WTC11 (cell line): ENCODE measurements around the gene SURF1. TPM values are rescaled to one million over a fixed set of nuclear protein-coding genes. Genes with fewer than 3 reads are reported as not detected.

Experiments
- ATAC-seq: fragments of 200-7000 bp; cut with Tn5 transposase; 2 replicates; pipeline ENCODE4 v1.10.0; 2021; ENCODE audit warnings: mild to moderate bottlenecking, moderate library complexity
- CTCF ChIA-PET: fragments of 300-600 bp; sonication (Branson Sonifier 250); formaldehyde crosslinking; loops from one replicate; lab custom pipeline; 2021; ENCODE audit warnings: antibody characterized with exemption; lab: Charles Lee
- POLR2A ChIA-PET: fragments of 350-600 bp; sonication (Branson Sonifier 250); formaldehyde crosslinking; loops from one replicate; lab custom pipeline; 2021; ENCODE audit warnings: antibody characterized with exemption; lab: Charles Lee
- DNase-seq: peaks from one replicate; pipeline ENCODE4 v3.0.0; 2021; ENCODE audit warnings: low spot score
- H3K27ac Mint-ChIP-seq: 2 replicates; pipeline ENCODE4 v1.8.0; 2021; ENCODE audit warnings: mixed read lengths
- H3K27me3 Mint-ChIP-seq: 2 replicates; pipeline ENCODE4 v1.8.0; 2021; ENCODE audit warnings: low read depth, mild to moderate bottlenecking, moderate library complexity, mixed read lengths
- H3K36me3 Mint-ChIP-seq: 2 replicates; pipeline ENCODE4 v1.8.0; 2021; ENCODE audit warnings: mixed read lengths
- H3K4me1 Mint-ChIP-seq: 2 replicates; pipeline ENCODE4 v1.8.0; 2022; ENCODE audit warnings: mixed read lengths
- H3K4me3 Mint-ChIP-seq: 2 replicates; pipeline ENCODE4 v1.8.0; 2021; ENCODE audit warnings: mild to moderate bottlenecking, moderate library complexity, mixed read lengths
- H3K9me3 Mint-ChIP-seq: 2 replicates; pipeline ENCODE4 v1.8.0; 2021; ENCODE audit warnings: mixed read lengths
- AFF4 ChIP-seq: sonication (generic); formaldehyde crosslinking; IDR thresholded peaks from 2 replicates; pipeline ENCODE4 v1.8.1; 2023; ENCODE audit warnings: mild to moderate bottlenecking, missing genetic modification reagents, borderline replicate concordance
- ATF1 ChIP-seq: sonication (generic); formaldehyde crosslinking; IDR thresholded peaks from 2 replicates; pipeline ENCODE4 v1.8.1; 2023; ENCODE audit warnings: mild to moderate bottlenecking, moderate library complexity, missing genetic modification reagents
- ATF6 ChIP-seq: sonication (generic); formaldehyde crosslinking; IDR thresholded peaks from 2 replicates; pipeline ENCODE4 v1.8.1; 2023; ENCODE audit warnings: mild to moderate bottlenecking, missing genetic modification reagents
- E2F4 ChIP-seq: sonication (generic); formaldehyde crosslinking; IDR thresholded peaks from 2 replicates; pipeline ENCODE4 v1.8.1; 2022; ENCODE audit warnings: low read depth, mild to moderate bottlenecking, moderate library complexity, missing genetic modification reagents, borderline replicate concordance
- ELF4 ChIP-seq: sonication (generic); formaldehyde crosslinking; IDR thresholded peaks from 2 replicates; pipeline ENCODE4 v1.8.1; 2022; ENCODE audit warnings: low read depth, mild to moderate bottlenecking, moderate library complexity, missing genetic modification reagents
- ESRRA ChIP-seq: sonication (generic); formaldehyde crosslinking; IDR thresholded peaks from 2 replicates; pipeline ENCODE4 v1.8.1; 2022; ENCODE audit warnings: mild to moderate bottlenecking, missing genetic modification reagents, borderline replicate concordance
- FOXP4 ChIP-seq: sonication (generic); formaldehyde crosslinking; IDR thresholded peaks from 2 replicates; pipeline ENCODE4 v1.8.0; 2022; ENCODE audit warnings: mild to moderate bottlenecking, missing genetic modification reagents
- JAZF1 ChIP-seq: fragments of 250-450 bp; sonication (Bioruptor Pico); IDR thresholded peaks from 2 replicates; pipeline ENCODE4 v1.9.0; 2021; ENCODE audit warnings: moderate library complexity, mild to moderate bottlenecking, inconsistent platforms
- NR1H2 ChIP-seq: sonication (generic); formaldehyde crosslinking; IDR thresholded peaks from 2 replicates; pipeline ENCODE4 v1.9.0; 2021; ENCODE audit warnings: mild to moderate bottlenecking, moderate library complexity, missing genetic modification reagents
- RORB ChIP-seq: fragments of 250-450 bp; sonication (Bioruptor Pico); IDR thresholded peaks from 2 replicates; pipeline ENCODE4 v1.9.0; 2021; ENCODE audit warnings: mild to moderate bottlenecking
- SP1 ChIP-seq: sonication (generic); formaldehyde crosslinking; conservative IDR thresholded peaks from 2 replicates; pipeline ENCODE4 v1.8.1; 2022; ENCODE audit warnings: missing genetic modification reagents
- STAT6 ChIP-seq: sonication (generic); formaldehyde crosslinking; conservative IDR thresholded peaks from 2 replicates; pipeline ENCODE4 v1.8.1; 2023; ENCODE audit warnings: mild to moderate bottlenecking, low read depth, missing genetic modification reagents, moderate library complexity
- TEAD1 ChIP-seq: sonication (generic); formaldehyde crosslinking; IDR thresholded peaks from 2 replicates; pipeline ENCODE4 v1.8.0; 2022; ENCODE audit warnings: mild to moderate bottlenecking, missing genetic modification reagents
- ZNF121 ChIP-seq: sonication (generic); formaldehyde crosslinking; IDR thresholded peaks from 2 replicates; pipeline ENCODE4 v1.8.0; 2023; ENCODE audit warnings: missing genetic modification reagents
- ZNF219 ChIP-seq: sonication (generic); formaldehyde crosslinking; IDR thresholded peaks from 2 replicates; pipeline ENCODE4 v1.8.0; 2023; ENCODE audit warnings: missing genetic modification reagents, mild to moderate bottlenecking, borderline replicate concordance
- ZNF396 ChIP-seq: fragments of 250-450 bp; sonication (Bioruptor Pico); IDR thresholded peaks from 2 replicates; pipeline ENCODE4 v1.8.0; 2021; ENCODE audit warnings: mild to moderate bottlenecking, moderate library complexity, borderline replicate concordance
- ZNF416 ChIP-seq: fragments of 250-450 bp; sonication (Bioruptor Pico); IDR thresholded peaks from 2 replicates; pipeline ENCODE4 v1.9.0; 2021; ENCODE audit warnings: mild to moderate bottlenecking, inconsistent platforms
- ZNF671 ChIP-seq: fragments of 250-450 bp; sonication (Bioruptor Pico); IDR thresholded peaks from 2 replicates; pipeline ENCODE4 v1.8.0; 2021; ENCODE audit warnings: mild to moderate bottlenecking
- total RNA-seq: library from RNA; stranded (reverse); gene quantifications from 3 replicates; pipeline ENCODE4 v1.2.3, GENCODE V29; 2021

SURF1 gene
- total RNA-seq, 1 experiment from 2014 or later, result 33.3 TPM

- CTCF ChIA-PET, result no interaction called here
- no peaks in the 10 kb centered on the region for H3K9me3 Mint-ChIP-seq
- DNase-seq (no peak), ATAC-seq (no peak)
- peaks cover 9% of the 10 kb centered on the region for H3K4me1 Mint-ChIP-seq
- H3K27me3 Mint-ChIP-seq, result no peaks in the 10 kb centered on the region
- peak overlapping the region; percentile 34 for H3K27ac Mint-ChIP-seq
- no peak overlapping the region for H3K4me3 Mint-ChIP-seq
- peaks cover 63% of the 10 kb centered on the region for H3K36me3 Mint-ChIP-seq
- POLR2A ChIA-PET, result no interaction called here
- no peak for TF ChIP-seq ZNF416 (CRISPR knock-in tag)
These were observed 5.3 kb upstream of the SURF1 start for GRCh38 chr9:133361507-133362092.

GRCh38 chr9:133360400-133361393, 4.4 kb upstream of the SURF1 start:
- TF ChIP-seq ESRRA (no peak), ZNF671 (no peak), SP1 (no peak), E2F4 (CRISPR knock-in tag) (no peak), ZNF121 (CRISPR knock-in tag) (no peak), STAT6 (CRISPR knock-in tag) (no peak), NR1H2 (CRISPR knock-in tag) (no peak), JAZF1 (CRISPR knock-in tag) (no peak), TEAD1 (CRISPR knock-in tag) (no peak), ATF6 (CRISPR knock-in tag) (no peak), ATF1 (CRISPR knock-in tag) (no peak), ELF4 (CRISPR knock-in tag) (no peak), AFF4 (CRISPR knock-in tag) (no peak), ZNF219 (CRISPR knock-in tag) (no peak), RORB (CRISPR knock-in tag) (no peak), ZNF396 (no peak), FOXP4 (CRISPR knock-in tag) (no peak)
- TF ChIP-seq, all 79 proteins: peak for 0
- ATAC-seq, result no peak
- Mint-ChIP-seq H3K9me3 (no peaks in the 10 kb centered on the region), H3K27ac (peak overlapping the region; percentile 80; the same call in 1 of the 2 replicates), H3K4me1 (peaks cover 9% of the 10 kb centered on the region), H3K27me3 (no peaks in the 10 kb centered on the region), H3K36me3 (peaks cover 55% of the 10 kb centered on the region), H3K4me3 (no peak overlapping the region)
- ChIA-PET CTCF (interaction anchor here (1.2 kb wide), 1 partner anchor 18 kb away, joined by 7 read pairs; no protein-coding TSS in a partner anchor), POLR2A (no interaction called here)
- DNase-seq, result no peak
